Measurements from ENCODE around the gene CAVIN3.
"Not testable (repeated sequence)": the region's sequence is repeated elsewhere in the genome, so short reads cannot be mapped to it uniquely, and the experiment has no call there.

CAVIN3 gene

DNA sequence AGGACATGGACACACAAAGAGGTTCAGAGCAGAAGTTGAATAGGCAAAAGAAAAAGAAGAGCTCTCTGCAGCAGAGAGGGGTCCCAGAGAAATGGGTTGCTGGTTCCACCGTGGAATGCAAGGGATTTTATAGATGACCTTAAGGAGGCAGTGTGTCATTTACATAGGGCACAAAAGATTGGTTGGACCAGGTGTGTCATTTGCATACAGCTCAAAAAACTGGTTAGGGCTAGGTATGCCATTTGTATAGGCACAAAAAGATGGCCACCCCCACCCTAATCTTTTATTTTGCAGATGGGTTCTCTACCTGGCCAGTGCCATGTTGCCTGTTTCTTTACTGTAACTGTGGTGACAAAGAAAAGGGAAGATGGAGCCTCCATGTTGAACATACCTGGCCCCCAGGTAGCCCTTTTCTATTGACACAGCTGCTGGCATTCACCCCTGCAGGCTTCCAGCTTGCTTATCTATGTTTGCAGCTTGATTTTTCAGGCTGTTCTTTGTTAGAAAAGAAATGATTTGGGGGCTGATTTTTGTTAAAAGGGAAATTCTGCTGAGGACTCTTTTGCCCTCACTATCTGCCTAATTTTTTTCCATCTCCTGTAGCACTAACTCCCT lies 3.1 kb upstream of the CAVIN3 start:
- no peak for DNase-seq

- no peak for DNase-seq
Observed at GRCh38 chr11:6321961-6322362, 1.7 kb upstream of the CAVIN3 start.

DNA sequence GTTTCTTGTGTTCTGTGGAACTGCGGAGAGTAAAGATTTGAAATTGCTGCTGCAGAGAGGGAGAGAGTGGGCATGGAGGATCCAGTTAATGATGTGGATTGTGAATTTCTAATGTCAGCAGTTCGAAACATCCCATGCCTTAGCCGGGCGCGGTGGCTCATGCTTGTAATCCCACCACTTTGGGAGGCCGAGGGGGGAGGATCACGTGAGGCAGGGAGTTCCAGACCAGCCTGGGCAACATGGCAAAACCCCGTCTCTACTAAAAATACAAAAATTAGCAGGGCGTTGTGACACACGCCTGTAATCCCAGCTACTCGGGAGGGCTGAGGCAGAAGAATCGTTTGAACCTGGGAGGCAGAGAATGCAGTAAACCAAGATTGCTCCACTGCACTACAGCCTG lies 1.1 kb upstream of the CAVIN3 start:
- no peak for DNase-seq

DNA sequence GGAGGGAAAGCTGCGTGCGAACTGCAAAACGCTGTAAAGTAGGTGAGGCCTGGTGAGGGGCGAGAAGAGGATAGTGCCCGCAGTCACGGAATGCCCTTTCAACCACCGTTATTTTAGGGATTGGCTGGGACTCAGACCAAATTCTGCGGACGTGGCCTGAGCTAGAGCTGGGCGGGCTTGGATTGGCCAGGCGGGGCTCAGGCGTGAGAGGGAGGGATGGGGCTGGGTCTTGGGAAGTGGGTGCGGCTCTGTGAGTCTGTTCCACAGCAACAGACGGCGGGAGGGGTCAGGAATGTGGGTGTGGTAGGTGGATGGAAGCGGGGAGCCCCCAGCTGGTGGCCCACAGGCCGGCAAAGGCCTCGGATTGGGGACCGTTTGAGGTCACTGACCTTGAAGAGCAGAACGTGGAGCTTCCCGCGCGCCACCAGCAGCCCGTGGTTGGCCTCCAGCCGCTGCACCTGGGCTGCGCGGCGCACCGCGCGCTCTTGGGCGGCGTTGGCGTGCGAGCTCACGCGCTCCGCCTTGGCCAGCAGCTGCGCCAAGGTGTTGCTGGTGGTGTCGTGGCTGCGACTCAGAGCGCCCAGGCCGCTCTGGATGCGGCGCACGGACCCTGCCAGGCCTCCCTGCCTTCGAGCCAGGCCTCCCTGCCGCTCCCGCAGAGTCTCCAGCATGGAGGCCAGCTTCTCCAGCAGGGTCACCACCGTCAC lies 444 bp downstream of the CAVIN3 start:
- DNase-seq: peak; percentile 77

DNA sequence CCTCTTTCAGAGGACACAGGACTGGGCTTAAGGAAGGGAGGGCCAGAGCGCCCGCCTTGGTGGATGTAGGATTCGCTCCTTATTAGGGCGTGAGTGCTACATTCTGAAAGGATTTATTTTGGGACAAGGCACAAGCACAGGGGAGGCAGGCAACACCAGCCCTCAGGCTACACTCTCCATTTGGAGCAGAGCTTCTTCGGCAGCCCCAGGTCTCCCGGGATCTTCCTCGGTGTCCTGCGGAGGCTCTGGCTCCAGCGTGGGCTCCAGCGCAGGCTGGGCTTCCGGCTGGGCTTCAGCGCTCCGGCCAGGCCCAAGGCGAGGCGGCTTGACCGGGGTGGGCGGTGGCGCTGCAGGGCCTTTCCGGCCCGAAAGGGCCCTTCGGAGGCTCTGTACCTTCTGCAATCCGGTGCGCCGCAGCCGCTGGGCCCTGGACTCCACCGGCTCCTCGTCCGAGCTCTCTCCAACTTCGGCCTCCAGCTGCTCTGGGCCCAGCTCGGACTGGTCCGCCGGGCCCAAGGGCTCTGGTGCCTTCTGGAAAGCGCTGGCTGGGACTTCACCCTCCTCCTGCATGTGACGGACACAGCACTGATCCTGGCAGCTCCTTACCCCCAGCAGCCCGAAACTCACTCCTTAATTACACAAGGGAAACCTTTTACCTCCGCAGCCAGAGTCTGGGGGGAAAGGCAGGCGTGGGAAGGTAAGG lies 1.1 kb downstream of the CAVIN3 start:
- no peak for DNase-seq

GRCh38 chr11:6318204-6318603 lies 2.1 kb downstream of the CAVIN3 start:
- no peak for DNase-seq

- peak; percentile 59 for DNase-seq
Observed at GRCh38 chr11:6315811-6316425, 4.4 kb downstream of the CAVIN3 start.

DNA sequence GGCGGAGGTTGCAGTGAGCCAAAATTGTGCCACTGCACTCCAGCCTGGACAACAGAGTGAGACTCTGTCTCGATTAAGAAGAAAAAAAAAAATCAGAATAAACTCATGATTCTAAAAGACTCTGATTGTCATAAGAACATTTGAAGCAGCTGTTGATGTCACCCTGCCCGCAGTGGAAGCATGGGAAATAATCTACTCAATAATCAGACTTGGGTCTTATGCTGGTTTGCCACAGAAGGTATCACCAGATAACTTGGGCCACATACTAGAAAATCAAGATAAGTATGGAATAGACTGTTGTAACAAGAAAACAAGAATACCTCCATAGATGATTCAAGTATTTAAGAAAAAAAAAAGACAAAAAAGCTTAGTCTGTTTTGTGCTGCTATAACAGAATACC lies 8.2 kb downstream of the CAVIN3 start:
- DNase-seq: no peak

DNA sequence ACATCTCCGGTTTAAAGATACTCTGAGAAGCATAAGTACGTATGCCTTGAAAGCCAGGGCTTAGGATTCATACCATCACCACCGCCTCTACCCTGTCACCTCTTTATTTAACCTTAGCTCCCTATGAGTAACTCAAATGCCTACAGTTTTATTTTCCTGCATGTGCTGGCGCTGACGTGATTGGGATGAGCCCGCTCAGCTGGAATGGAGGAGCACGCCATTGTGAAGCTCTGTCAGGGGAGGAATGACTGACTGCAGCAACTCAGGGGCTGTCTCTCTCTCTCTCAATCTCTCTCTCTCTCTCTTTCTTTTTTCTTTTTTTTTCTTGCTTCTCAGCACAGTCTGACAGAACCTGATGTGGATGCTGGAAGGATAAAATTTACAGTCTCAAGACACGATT lies 12.4 kb downstream of the CAVIN3 start:
- no peak for DNase-seq

GRCh38 chr11:6305297-6305696 lies 15.0 kb downstream of the CAVIN3 start:
- DNase-seq: no peak

DNA sequence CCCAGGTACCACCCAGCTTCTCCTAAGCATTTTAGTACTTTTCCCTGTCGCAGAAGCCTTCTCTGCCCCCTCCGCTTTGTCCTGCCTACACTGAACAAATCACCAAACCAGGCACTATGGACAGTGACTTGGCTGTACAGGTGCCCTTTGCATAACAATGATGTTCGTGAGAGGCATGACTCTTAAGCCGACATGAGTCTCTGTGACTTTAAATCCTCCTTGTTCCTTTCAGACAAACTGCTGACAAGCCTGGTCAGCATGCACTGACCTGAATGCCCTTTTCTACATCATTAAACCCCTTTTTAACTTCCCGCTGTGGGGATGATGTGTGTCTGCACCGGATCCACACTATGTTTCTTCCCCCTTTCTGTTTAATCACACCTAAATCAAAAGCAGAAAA lies 16.6 kb downstream of the CAVIN3 start:
- no peak for DNase-seq

GRCh38 chr11:6301096-6301495 lies 19.2 kb downstream of the CAVIN3 start:
- DNase-seq: no peak

DNA sequence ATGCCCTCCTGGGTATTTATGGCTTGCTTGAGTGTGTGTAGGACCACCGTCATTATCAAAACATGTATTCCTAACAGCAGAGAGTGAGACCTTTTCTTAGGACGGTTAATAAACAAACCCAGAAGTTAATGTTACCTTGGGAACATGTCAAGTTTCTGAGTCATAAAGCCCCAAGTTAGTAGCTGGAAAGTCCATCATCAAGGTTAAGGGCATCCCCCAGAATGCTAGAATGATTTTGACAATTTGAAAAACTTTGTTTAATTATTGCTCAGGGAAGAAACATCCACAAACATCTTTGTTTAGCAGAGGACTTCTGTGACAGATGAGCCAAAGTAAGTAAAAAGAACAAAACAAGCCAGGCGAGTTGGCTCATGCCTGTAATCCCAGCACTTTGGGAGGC lies 20.0 kb downstream of the CAVIN3 start:
- no peak for DNase-seq

DNA sequence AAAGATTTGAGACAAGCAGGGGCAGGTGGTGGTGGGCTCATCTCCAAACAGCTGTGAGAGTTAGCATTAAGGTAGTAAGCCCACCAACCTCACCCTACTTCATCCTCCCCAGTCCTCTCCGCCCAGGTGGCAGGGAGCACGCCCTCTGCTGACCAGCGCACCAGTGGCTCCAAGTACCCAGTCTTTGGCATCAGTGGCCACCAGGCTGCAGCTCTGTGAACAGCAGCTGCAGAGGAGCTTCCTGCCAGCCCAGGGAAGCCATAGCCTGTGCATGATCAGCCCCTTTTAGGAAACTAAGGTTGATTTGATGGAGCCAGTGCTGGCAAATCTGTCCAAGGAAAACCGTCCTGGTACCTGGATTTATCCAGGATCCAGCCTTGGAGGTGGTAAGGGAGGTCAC lies 21.7 kb downstream of the CAVIN3 start:
- no peak for DNase-seq

DNA sequence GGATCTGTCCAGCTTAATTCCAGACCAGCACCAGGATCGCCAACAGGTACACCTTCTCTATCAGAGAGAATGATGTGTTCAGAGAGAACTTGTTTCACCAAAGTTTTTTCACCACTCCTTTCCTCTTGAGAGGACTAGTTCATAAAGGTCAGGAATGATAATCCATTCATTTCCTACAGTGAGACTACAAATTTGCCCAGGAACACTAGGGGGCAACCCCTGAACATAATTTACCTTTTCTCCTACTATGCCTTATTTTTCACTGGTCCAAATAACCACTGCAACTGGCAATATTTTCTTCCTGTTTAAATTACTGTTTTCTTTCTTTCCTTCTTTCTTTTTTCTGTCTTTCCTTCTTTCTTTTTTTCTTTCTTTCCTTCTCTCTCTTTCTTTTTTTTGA lies 22.5 kb downstream of the CAVIN3 start:
- DNase-seq: no peak

DNA sequence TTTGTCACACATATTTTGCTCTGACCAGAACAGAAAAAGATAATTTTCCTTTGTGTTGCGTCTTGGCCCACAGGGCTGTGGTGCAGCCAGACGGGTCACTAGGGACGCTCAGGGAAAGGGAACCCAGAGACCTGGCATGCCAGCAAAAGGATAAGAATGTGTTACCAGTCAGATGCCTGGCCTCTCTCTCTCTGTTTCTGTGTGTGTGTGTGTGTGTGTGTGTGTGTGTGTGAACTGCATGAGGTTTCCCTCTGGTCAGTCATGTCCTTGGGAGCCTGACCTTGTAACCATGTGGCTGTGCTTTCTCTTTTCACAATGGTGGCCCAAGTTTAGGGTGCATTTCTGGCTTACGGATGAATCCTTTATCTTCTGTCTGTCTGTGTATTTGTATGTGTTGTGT lies 35.3 kb downstream of the CAVIN3 start:
- DNase-seq: no peak

GRCh38 chr11:6284250-6284649 lies 36.1 kb downstream of the CAVIN3 start:
- no peak for DNase-seq

- DNase-seq: no peak
Observed at GRCh38 chr11:6283453-6284023, 36.8 kb downstream of the CAVIN3 start.

DNA sequence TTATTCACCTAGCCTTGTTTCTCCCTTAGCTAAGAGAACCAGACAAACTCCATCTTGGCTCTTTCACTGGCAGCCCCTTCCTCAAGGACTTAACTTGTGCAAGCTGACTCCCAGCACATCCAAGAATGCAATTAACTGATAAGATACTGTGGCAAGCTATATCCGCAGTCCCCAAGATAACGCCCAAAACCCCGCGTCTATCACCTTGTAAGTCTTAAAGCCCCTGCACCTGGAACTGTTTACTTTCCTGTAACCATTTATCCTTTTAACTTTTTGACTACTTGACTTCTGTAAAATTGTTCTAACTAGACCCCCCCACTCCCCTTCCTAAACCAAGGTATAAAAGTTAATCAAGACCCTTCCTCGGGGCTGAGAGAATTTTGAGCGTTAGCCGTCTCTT lies 39.5 kb downstream of the CAVIN3 start:
- not testable (repeated sequence) for DNase-seq

GRCh38 chr11:6273188-6273587 lies 47.1 kb downstream of the CAVIN3 start:
- no peak for DNase-seq

DNA sequence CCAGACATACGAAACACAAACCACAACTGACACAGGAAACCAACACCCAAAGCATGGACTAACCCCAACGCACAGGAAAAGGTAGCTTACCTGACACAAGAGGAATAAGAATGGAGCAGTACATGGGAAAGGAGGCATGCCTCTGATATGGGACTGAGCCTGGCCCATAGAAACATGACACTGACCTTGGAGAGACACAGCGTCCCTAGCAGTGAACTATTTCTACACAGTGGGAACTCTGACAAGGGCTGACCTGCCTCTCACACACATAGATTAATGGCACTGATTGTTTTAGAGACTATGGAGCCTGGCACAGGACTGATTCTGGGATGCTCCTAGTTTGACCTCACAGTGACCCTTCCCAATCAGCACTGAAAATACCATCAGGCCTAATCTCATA lies 48.7 kb downstream of the CAVIN3 start:
- no peak for DNase-seq

DNA sequence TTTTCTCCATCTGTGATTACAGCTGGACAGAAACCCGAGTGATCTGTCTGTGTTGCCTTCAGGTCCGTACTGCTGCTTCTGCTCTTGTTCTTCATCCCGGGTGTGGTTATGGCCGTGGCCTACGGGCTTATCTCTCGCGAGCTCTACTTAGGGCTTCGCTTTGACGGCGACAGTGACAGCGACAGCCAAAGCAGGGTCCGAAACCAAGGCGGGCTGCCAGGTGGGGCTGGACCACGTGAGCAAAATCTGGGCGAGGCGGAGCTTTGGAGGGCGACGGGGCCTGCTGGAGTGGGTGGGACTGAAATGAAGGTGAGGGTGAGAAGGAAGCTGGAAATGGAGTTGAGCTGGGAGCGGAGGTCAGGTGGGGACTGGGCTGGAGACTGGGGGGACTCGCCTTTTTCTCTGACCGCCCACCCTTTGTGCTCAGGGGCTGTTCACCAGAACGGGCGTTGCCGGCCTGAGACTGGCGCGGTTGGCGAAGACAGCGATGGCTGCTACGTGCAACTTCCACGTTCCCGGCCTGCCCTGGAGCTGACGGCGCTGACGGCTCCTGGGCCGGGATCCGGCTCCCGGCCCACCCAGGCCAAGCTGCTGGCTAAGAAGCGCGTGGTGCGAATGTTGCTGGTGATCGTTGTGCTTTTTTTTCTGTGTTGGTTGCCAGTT lies 49.6 kb downstream of the CAVIN3 start:
- no peak for DNase-seq

- DNase-seq: no peak
Observed at GRCh38 chr11:6269994-6270393, 50.3 kb downstream of the CAVIN3 start.
